HG02870 (cell line): ENCODE results near the gene GNMT.

ENCODE experiments used
- ATAC-seq: cut with Tn5 transposase; IDR thresholded peaks from one replicate; pipeline ENCODE4 v1.9.1; 2021; ENCODE audit warnings: mild to moderate bottlenecking, moderate library complexity; ENCODE audit not compliant: unreplicated experiment

Gene GNMT

GRCh38 chr6:43011207-43011606 lies 50.7 kb downstream of the GNMT start:
- ATAC-seq, result no peak

GRCh38 chr6:43012364-43012763 lies 51.8 kb downstream of the GNMT start:
- no peak for ATAC-seq

DNA sequence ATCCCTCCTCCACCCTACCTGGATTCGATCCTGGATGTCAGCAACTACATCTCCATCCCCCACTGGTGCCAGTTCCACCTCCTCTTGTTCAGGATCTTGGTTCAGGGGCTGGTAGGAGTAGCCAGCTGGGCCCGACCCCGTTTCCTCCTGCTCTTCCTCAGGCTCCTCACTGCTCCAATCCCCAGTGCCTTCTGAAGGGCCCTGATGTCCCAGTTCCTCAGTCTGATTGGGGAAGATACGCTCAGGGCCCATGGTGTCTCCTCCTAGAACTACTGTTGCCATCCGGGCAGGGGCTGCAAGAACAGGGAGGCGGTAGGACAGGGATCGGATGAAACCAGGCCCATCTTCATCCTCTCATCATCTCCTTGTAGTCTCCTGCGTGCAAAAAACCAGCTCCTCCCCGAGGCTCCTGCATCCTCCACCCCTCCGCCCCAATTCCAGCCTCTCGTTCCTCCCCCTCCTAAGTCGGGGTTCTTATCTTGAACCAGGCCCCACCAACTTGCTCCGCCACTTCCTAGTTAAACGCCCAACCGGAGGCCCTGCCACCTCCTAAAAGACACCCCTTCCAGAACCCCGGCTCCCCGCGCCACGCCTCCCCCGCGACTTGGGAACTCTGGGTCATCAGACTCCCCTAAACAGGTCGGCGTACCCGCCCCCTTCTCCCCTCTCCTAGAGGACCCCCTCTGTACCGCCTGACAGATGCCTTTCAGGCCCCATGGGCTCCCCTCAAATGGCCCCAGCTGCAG lies 52.7 kb downstream of the GNMT start:
- peak; percentile 5 for ATAC-seq
